GM21381 (cell line): ENCODE results near the gene ATP2B2.

ENCODE experiments used
- ATAC-seq: cut with Tn5 transposase; IDR thresholded peaks from one replicate; pipeline ENCODE4 v1.9.1; 2021; ENCODE audit warnings: mild to moderate bottlenecking, moderate library complexity; ENCODE audit not compliant: unreplicated experiment

The ATP2B2 gene

GRCh38 chr3:10405816-10406215 is 99.6 kb downstream of the ATP2B2 start:
- no peak for ATAC-seq

GRCh38 chr3:10404876-10405275 is 100.5 kb downstream of the ATP2B2 start:
- no peak for ATAC-seq

- ATAC-seq = no peak
These were observed 101.0 kb downstream of the ATP2B2 start for GRCh38 chr3:10404377-10404776.

GRCh38 chr3:10401990-10402761 is 103.2 kb downstream of the ATP2B2 start:
- ATAC-seq = no peak

GRCh38 chr3:10400749-10401495 is 104.5 kb downstream of the ATP2B2 start:
- ATAC-seq = no peak

- ATAC-seq = no peak
These were observed 105.2 kb downstream of the ATP2B2 start for GRCh38 chr3:10400050-10400748.

- no peak for ATAC-seq
These were observed 105.8 kb downstream of the ATP2B2 start for GRCh38 chr3:10399634-10400033.

GRCh38 chr3:10398341-10398740 is 107.0 kb downstream of the ATP2B2 start:
- no peak for ATAC-seq

- no peak for ATAC-seq
These were observed 107.5 kb downstream of the ATP2B2 start for GRCh38 chr3:10397879-10398278.

- no peak for ATAC-seq
These were observed 108.5 kb downstream of the ATP2B2 start for GRCh38 chr3:10396931-10397330.

GRCh38 chr3:10396083-10396482 is 109.3 kb downstream of the ATP2B2 start:
- no peak for ATAC-seq

- no peak for ATAC-seq
These were observed 109.7 kb downstream of the ATP2B2 start for GRCh38 chr3:10395671-10396070.

GRCh38 chr3:10395196-10395595 is 110.2 kb downstream of the ATP2B2 start:
- no peak for ATAC-seq

GRCh38 chr3:10394491-10395025 is 110.8 kb downstream of the ATP2B2 start:
- ATAC-seq = no peak

GRCh38 chr3:10393514-10393913 is 111.9 kb downstream of the ATP2B2 start:
- no peak for ATAC-seq

- ATAC-seq = no peak
These were observed 112.4 kb downstream of the ATP2B2 start for GRCh38 chr3:10392906-10393461.

- no peak for ATAC-seq
These were observed 113.1 kb downstream of the ATP2B2 start for GRCh38 chr3:10392244-10392643.

- ATAC-seq = no peak
These were observed 114.0 kb downstream of the ATP2B2 start for GRCh38 chr3:10391391-10391790.

- no peak for ATAC-seq
These were observed 114.6 kb downstream of the ATP2B2 start for GRCh38 chr3:10390641-10391373.

- ATAC-seq = peak; percentile 82
These were observed 115.4 kb downstream of the ATP2B2 start for GRCh38 chr3:10389995-10390394.
